Stomach (tissue), 19 donors: ENCODE results near the gene MAP3K1. TPM values are rescaled to one million over a fixed set of nuclear protein-coding genes. Genes with fewer than 3 reads are reported as not detected.
A peak's percentile ranks its signal among the peaks of the same experiment; 100 is the strongest.
"Not testable (repeated sequence)": the region's sequence is repeated elsewhere in the genome, so short reads cannot be mapped to it uniquely, and the experiment has no call there.

ENCODE experiments used
- DNase-seq, 2 donors: peaks; one replicate each; pipeline versions ENCODE4 v3.0.0 to v3.0.0-alpha.2; 2013 to 2019
- H3K27ac ChIP-seq, 5 donors: fragments of 200-600 bp in 4 of 5; sonication (generic) in 4 of 5; one replicate each; pipeline ENCODE4 v1.5.1; 2013 to 2019; ENCODE audit warnings: mild to moderate bottlenecking in 1 of 5, moderate library complexity in 1 of 5
- H3K27me3 ChIP-seq, 3 donors: fragments of 200-600 bp; sonication (generic); one replicate each; pipeline ENCODE4 v1.5.1; 2017 to 2019; ENCODE audit warnings: mixed run types in 1 of 3
- H3K36me3 ChIP-seq, 4 donors: fragments of 200-600 bp; sonication (generic); 1 replicate in 3 of 4; 2 replicates in 1 of 4; pipeline ENCODE4 v1.5.1; 2016 to 2019
- H3K4me1 ChIP-seq, 4 donors: fragments of 200-600 bp; sonication (generic); one replicate each; pipeline ENCODE4 v1.5.1; 2016 to 2019
- H3K4me3 ChIP-seq, 4 donors: fragments of 200-600 bp; sonication (generic) in 3 of 4; one replicate each; pipeline ENCODE4 v1.5.1; 2016 to 2019; ENCODE audit warnings: mild to moderate bottlenecking in 1 of 4
- H3K9me3 ChIP-seq, 4 donors: fragments of 200-600 bp; sonication (generic); one replicate each; pipeline ENCODE4 v1.5.1; 2016 to 2019
- CTCF ChIP-seq, 7 experiments: fragments of 450-650 bp in 4 of 7; fragments of 200-600 bp in 3 of 7; sonication (generic) in 3 of 7; IDR thresholded peaks; one replicate each; pipeline ENCODE4 v1.5.1; 2016 to 2019; ENCODE audit warnings: antibody characterized with exemption in 7 of 7, control low read depth in 2 of 7, mild to moderate bottlenecking in 1 of 7
- EP300 ChIP-seq: sonication (generic); formaldehyde crosslinking; IDR thresholded peaks from one replicate; pipeline ENCODE4 v1.6.1; 2017; ENCODE audit warnings: antibody characterized with exemption
- POLR2A ChIP-seq, 4 donors: fragments of 450-650 bp; IDR thresholded peaks; one replicate each; pipeline ENCODE4 v1.6.1; 2016; ENCODE audit warnings: antibody characterized with exemption in 4 of 4, control low read depth in 2 of 4, mild to moderate bottlenecking in 1 of 4, moderate library complexity in 1 of 4
- POLR2AphosphoS5 ChIP-seq, 3 donors: sonication (generic); formaldehyde crosslinking; IDR thresholded peaks; one replicate each; pipeline ENCODE4 v1.6.1; 2016; ENCODE audit warnings: antibody characterized with exemption in 3 of 3
- WGBS, 5 donors: extraction: QIAGEN DNeasy Blood & Tissue Kit in 3 of 5; methylation state at CpG; one replicate each; pipeline versions ENCODE4 v1.1.5 to v1.1.7; 2013 to 2018; 5-methylcytosine and 5-hydroxymethylcytosine counted together
- intact Hi-C: fragments of 100-400 bp; cut with DNase I; formaldehyde crosslinking; loops from one replicate; pipeline ENCODE4 v1.15.1; 2023; ENCODE audit warnings: low total_unique reads
- long read RNA-seq, 10 donors: transcript quantifications; one replicate each; lab custom pipeline, GENCODE V29; 2026
- polyA plus RNA-seq, 3 donors: library from polyadenylated mRNA; stranded (reverse); fragments of 200-250 nt; gene quantifications; one replicate each; pipeline ENCODE4 v1.2.3, GENCODE V29; 2013
- total RNA-seq, 5 donors: library from RNA; depleted of rRNA; stranded (reverse); fragments of >200 nt; gene quantifications; one replicate each; pipeline versions ENCODE4 v1.1.0 to v1.2.3, GENCODE V29; 2014 to 2016
- donor health status: healthy with polysubstance abuse.
- donor health status: Bipolar disorder and iron deficiency.
- donor health status: healthy.

Gene MAP3K1
- total RNA-seq (10 to 100 TPM in 3 of 5 donors, 1 to 10 TPM in 2; 6.1 to 30.7 (median 15.4) TPM), polyA plus RNA-seq (1 to 10 TPM; 3.8 to 6.5 (median 4.4) TPM)
- long read RNA-seq, donor 1 = 0 reads
- long read RNA-seq, donor 2, full-length matches to known transcripts = 1 of 1 reads
- long read RNA-seq, donor 2, partial matches to known transcripts = 0 of 1 reads
- long read RNA-seq, donor 2, other reads (novel, unspliced or antisense) = 0 of 1 reads
- long read RNA-seq, donor 3 = 0 reads
- long read RNA-seq, donor 4 = 0 reads
- long read RNA-seq, donor 5 = 0 reads
- long read RNA-seq, donor 6, full-length matches to known transcripts = 1 of 1 reads
- long read RNA-seq, donor 6, partial matches to known transcripts = 0 of 1 reads
- long read RNA-seq, donor 6, other reads (novel, unspliced or antisense) = 0 of 1 reads
- long read RNA-seq, donor 7, full-length matches to known transcripts = 2 of 2 reads
- long read RNA-seq, donor 7, partial matches to known transcripts = 0 of 2 reads
- long read RNA-seq, donor 7, other reads (novel, unspliced or antisense) = 0 of 2 reads
- long read RNA-seq, donor 8 = 0 reads
- long read RNA-seq, donor 9, partial matches to known transcripts = 9 of 9 reads
- long read RNA-seq, donor 9, other reads (novel, unspliced or antisense) = 0 of 9 reads
- long read RNA-seq, donor 10, partial matches to known transcripts = 9 of 9 reads
- long read RNA-seq, donor 10, other reads (novel, unspliced or antisense) = 0 of 9 reads

- Histone ChIP-seq H3K36me3 (no peaks in the 10 kb centered on the region), H3K4me3 (peak within 1 kb of the TSS; percentile 70 to 93 (median 89)), H3K4me1 (peaks cover 7 to 41% (median 26%) of the 10 kb centered on the region in 4 donors), H3K27me3 (no peaks in the 10 kb centered on the region), H3K9me3 (no peaks in the 10 kb centered on the region), H3K27ac (peak within 1 kb of the TSS; percentile 88 to 100 (median 97))
- intact Hi-C loops = no loop called here
- peak; percentile 94 to 97 for DNase-seq
- WGBS, 5 donors = 0 to 1% (median 0%) methylated on average over 10 to 84 of the region's 87 CpGs
- TF ChIP-seq CTCF (IDR thresholded peaks at IDR 0.05) = peak in 1 of 7 experiments; percentile 31
- peak in 2 of 3 donors; percentile 77 to 88 for TF ChIP-seq POLR2AphosphoS5 (IDR thresholded peaks at IDR 0.05)
- no peak for TF ChIP-seq EP300
- TF ChIP-seq POLR2A (IDR thresholded peaks at IDR 0.05) = peak in 1 of 4 donors; percentile 59
These were observed at the start of gene MAP3K1 for GRCh38 chr5:56814963-56815657. Gene MAP3K1, plus strand, starts transcription at chr5:56815549. Its CDS starts 25 bp downstream, at chr5:56815574.

- no peaks in the 10 kb centered on the region for H3K9me3 ChIP-seq
- DNase-seq = no peak
- no peak overlapping the region for H3K4me3 ChIP-seq
- no peaks in the 10 kb centered on the region for H3K4me1 ChIP-seq
- no peaks in the 10 kb centered on the region for H3K36me3 ChIP-seq
- H3K27me3 ChIP-seq = no peaks in the 10 kb centered on the region
- H3K27ac ChIP-seq = no peak overlapping the region
- intact Hi-C loops = no loop called here
- TF ChIP-seq EP300 = no peak
- 85 to 90% (median 88%) methylated on average over 3 of the region's 3 CpGs for WGBS, 5 donors
These were observed 48.4 kb upstream of the MAP3K1 start for GRCh38 chr5:56766926-56767325.

- intact Hi-C loops = no loop called here
- WGBS, 5 donors = 85 to 97% (median 96%) methylated on average over 5 of the region's 5 CpGs
- Histone ChIP-seq H3K4me3 (no peak overlapping the region), H3K36me3 (no peaks in the 10 kb centered on the region), H3K9me3 (no peaks in the 10 kb centered on the region), H3K4me1 (no peaks in the 10 kb centered on the region), H3K27me3 (no peaks in the 10 kb centered on the region), H3K27ac (no peak overlapping the region)
- no peak for DNase-seq
- TF ChIP-seq POLR2AphosphoS5 (IDR thresholded peaks at IDR 0.05) = no peak
These were observed 45.3 kb upstream of the MAP3K1 start for GRCh38 chr5:56769875-56770604.

GRCh38 chr5:56772767-56773166 is 42.6 kb upstream of the MAP3K1 start:
- H3K36me3 ChIP-seq = no peaks in the 10 kb centered on the region
- no peak for TF ChIP-seq POLR2A (IDR thresholded peaks at IDR 0.05)
- no peak for TF ChIP-seq CTCF (IDR thresholded peaks at IDR 0.05)
- no peak for TF ChIP-seq EP300
- no peak for TF ChIP-seq POLR2AphosphoS5 (IDR thresholded peaks at IDR 0.05)
- H3K27me3 ChIP-seq = no peaks in the 10 kb centered on the region
- H3K4me1 ChIP-seq = no peaks in the 10 kb centered on the region
- H3K27ac ChIP-seq = no peak overlapping the region
- intact Hi-C loops = no loop called here
- H3K4me3 ChIP-seq = no peak overlapping the region
- no peaks in the 10 kb centered on the region for H3K9me3 ChIP-seq
- no peak for DNase-seq
- 82 to 93% (median 90%) methylated on average over 6 of the region's 6 CpGs for WGBS, 5 donors

- no peak overlapping the region for H3K27ac ChIP-seq
- DNase-seq = no peak
- no peaks in the 10 kb centered on the region for H3K9me3 ChIP-seq
- no peaks in the 10 kb centered on the region for H3K4me1 ChIP-seq
- H3K4me3 ChIP-seq = no peak overlapping the region
- intact Hi-C loops = no loop called here
- no peaks in the 10 kb centered on the region for H3K36me3 ChIP-seq
- WGBS, 5 donors = 38 to 63% (median 59%) methylated on average over 3 of the region's 3 CpGs
- TF ChIP-seq POLR2AphosphoS5 (IDR thresholded peaks at IDR 0.05) = no peak
- TF ChIP-seq CTCF (IDR thresholded peaks at IDR 0.05) = no peak
- TF ChIP-seq POLR2A (IDR thresholded peaks at IDR 0.05) = no peak
- TF ChIP-seq EP300 = no peak
- H3K27me3 ChIP-seq = no peaks in the 10 kb centered on the region
These were observed 40.4 kb upstream of the MAP3K1 start for GRCh38 chr5:56774957-56775356.

GRCh38 chr5:56776212-56776846 is 39.0 kb upstream of the MAP3K1 start:
- intact Hi-C loops, H3K4me1 ChIP-seq, H3K9me3 ChIP-seq, H3K4me3 ChIP-seq, DNase-seq, H3K27me3 ChIP-seq, H3K36me3 ChIP-seq, H3K27ac ChIP-seq: not testable (repeated sequence)
- WGBS, 5 donors = 60 to 80% (median 72%) methylated on average over 2 of the region's 2 CpGs
